ENCODE measurements around the gene SLIT1.

DNA sequence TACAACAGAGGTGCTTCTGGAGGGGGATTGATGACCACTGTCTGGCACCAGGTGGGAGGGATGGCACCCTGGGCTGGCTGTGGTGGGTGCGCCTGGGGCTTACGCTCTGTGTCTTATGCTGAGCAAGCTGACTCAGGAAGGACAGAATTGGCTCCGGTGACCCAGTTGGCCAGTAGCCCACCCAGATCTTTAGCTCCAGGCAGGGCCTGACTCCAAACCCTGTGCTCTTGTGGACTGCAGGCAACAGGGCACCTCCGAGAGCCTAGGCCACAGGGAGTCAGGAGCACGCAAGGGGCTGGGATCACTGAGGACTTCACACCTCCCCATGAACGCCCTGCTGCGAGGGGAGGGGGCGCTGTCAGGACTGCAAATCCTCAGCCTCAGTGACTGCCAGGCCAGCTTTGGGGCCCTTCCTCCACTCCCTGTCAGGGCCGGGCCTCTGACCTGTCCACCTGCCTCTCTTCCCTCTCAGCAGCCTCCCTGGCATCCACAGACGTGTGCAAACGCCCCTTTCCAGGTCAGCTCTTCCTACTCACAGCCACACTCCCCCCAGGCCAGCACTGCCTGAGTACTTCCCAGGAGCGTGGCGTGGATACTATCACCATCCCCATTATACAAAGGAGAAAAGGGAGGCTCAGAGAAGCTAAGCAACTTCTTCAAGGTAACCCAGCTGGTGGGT, 118.7 kb downstream of the SLIT1 start:
- no peak for TF ChIP-seq EGR1 (IDR thresholded peaks at IDR 0.05)
- no peak for TF ChIP-seq YY1 (IDR thresholded peaks at IDR 0.05; ENCODE audit: low read depth)
- no peak for TF ChIP-seq CEBPB (IDR thresholded peaks at IDR 0.05)
- TF ChIP-seq, protein P1, sequence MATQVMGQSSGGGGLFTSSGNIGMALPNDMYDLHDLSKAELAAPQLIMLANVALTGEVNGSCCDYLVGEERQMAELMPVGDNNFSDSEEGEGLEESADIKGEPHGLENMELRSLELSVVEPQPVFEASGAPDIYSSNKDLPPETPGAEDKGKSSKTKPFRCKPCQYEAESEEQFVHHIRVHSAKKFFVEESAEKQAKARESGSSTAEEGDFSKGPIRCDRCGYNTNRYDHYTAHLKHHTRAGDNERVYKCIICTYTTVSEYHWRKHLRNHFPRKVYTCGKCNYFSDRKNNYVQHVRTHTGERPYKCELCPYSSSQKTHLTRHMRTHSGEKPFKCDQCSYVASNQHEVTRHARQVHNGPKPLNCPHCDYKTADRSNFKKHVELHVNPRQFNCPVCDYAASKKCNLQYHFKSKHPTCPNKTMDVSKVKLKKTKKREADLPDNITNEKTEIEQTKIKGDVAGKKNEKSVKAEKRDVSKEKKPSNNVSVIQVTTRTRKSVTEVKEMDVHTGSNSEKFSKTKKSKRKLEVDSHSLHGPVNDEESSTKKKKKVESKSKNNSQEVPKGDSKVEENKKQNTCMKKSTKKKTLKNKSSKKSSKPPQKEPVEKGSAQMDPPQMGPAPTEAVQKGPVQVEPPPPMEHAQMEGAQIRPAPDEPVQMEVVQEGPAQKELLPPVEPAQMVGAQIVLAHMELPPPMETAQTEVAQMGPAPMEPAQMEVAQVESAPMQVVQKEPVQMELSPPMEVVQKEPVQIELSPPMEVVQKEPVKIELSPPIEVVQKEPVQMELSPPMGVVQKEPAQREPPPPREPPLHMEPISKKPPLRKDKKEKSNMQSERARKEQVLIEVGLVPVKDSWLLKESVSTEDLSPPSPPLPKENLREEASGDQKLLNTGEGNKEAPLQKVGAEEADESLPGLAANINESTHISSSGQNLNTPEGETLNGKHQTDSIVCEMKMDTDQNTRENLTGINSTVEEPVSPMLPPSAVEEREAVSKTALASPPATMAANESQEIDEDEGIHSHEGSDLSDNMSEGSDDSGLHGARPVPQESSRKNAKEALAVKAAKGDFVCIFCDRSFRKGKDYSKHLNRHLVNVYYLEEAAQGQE (IDR thresholded peaks at IDR 0.05; ENCODE audit: low read depth), result no peak
